Keratinocyte (primary cell): ENCODE results near the gene GLI3. TPM values are rescaled to one million over a fixed set of nuclear protein-coding genes. Genes with fewer than 3 reads are reported as not detected.

ENCODE experiments used
- DNase-seq: peaks from one replicate; pipeline ENCODE4 v3.0.0-alpha.2; 2011; ENCODE audit warnings: low read depth, missing footprints, low spot score
- FAIRE-seq: peaks from 2 replicates; lab custom pipeline; 2011; peaks lifted over from hg19 to GRCh38; lab: Jason Lieb, UNC
- H2AFZ ChIP-seq: 2 replicates; pipeline ENCODE4 v1.6.0; 2012; ENCODE audit warnings: low read length, control low read depth, inconsistent platforms; ENCODE audit not compliant: control insufficient read depth
- H3K27ac ChIP-seq: 2 replicates; pipeline ENCODE4 v1.5.1; 2011; ENCODE audit warnings: low read length; ENCODE audit not compliant: control insufficient read depth, insufficient read depth
- H3K27me3 ChIP-seq: 3 replicates; pipeline ENCODE4 v1.6.0; 2011; ENCODE audit warnings: low read length; ENCODE audit not compliant: control insufficient read depth, insufficient read depth; ENCODE audit errors: extremely low read depth
- H3K36me3 ChIP-seq, 2 experiments: 2 replicates in 1 of 2; 3 replicates in 1 of 2; pipeline ENCODE4 v1.5.1; 2011; ENCODE audit warnings: low read length in 2 of 2, mild to moderate bottlenecking in 1 of 2; ENCODE audit not compliant: control insufficient read depth in 2 of 2, insufficient read depth in 2 of 2; ENCODE audit errors: extremely low read depth in 1 of 2
- H3K4me1 ChIP-seq: 3 replicates; pipeline ENCODE4 v1.5.1; 2011; ENCODE audit warnings: low read length; ENCODE audit not compliant: control insufficient read depth, insufficient read depth; ENCODE audit errors: extremely low read depth
- H3K4me2 ChIP-seq: 3 replicates; pipeline ENCODE4 v1.6.0; 2011; ENCODE audit warnings: low read depth, low read length; ENCODE audit not compliant: control insufficient read depth, insufficient read depth; ENCODE audit errors: extremely low read depth
- H3K4me3 ChIP-seq, 3 experiments: fragments of 200-600 bp in 1 of 3; sonication (generic) in 1 of 3; 2 replicates in 2 of 3; 3 replicates in 1 of 3; pipeline ENCODE4 v1.5.1; 2011 to 2016; ENCODE audit warnings: low read length in 3 of 3, mild to moderate bottlenecking in 3 of 3, control low read depth in 2 of 3, inconsistent platforms in 1 of 3, low read depth in 1 of 3, mixed read lengths in 1 of 3, mixed run types in 1 of 3, moderate library complexity in 1 of 3; ENCODE audit not compliant: control insufficient read depth in 2 of 3, insufficient read depth in 2 of 3; ENCODE audit errors: extremely low read depth in 1 of 3
- H3K79me2 ChIP-seq: 2 replicates; pipeline ENCODE4 v1.6.0; 2012; ENCODE audit warnings: low read length; ENCODE audit not compliant: control insufficient read depth, insufficient read depth
- H3K9ac ChIP-seq: 3 replicates; pipeline ENCODE4 v1.6.0; 2011; ENCODE audit warnings: low read length; ENCODE audit not compliant: control insufficient read depth, insufficient read depth; ENCODE audit errors: extremely low read depth
- H3K9me1 ChIP-seq: 3 replicates; pipeline ENCODE4 v1.6.0; 2011; ENCODE audit warnings: low read length; ENCODE audit not compliant: control insufficient read depth, insufficient read depth; ENCODE audit errors: extremely low read depth
- H3K9me3 ChIP-seq: 2 replicates; pipeline ENCODE4 v1.5.1; 2012; ENCODE audit warnings: low read depth, low read length; ENCODE audit not compliant: control insufficient read depth
- H4K20me1 ChIP-seq: 3 replicates; pipeline ENCODE4 v1.6.0; 2011; ENCODE audit warnings: low read length; ENCODE audit not compliant: control insufficient read depth, insufficient read depth; ENCODE audit errors: extremely low read depth
- CTCF ChIP-seq, 3 experiments: IDR thresholded peaks in 1 of 3; conservative IDR thresholded peaks in 1 of 3; optimal IDR thresholded peaks in 1 of 3; 2 replicates in 2 of 3; 3 replicates in 1 of 3; pipeline versions ENCODE3 to v1.5.1; 2011; ENCODE audit warnings: low read length in 3 of 3, mild to moderate bottlenecking in 3 of 3, moderate library complexity in 2 of 3, control low read depth in 1 of 3, inconsistent platforms in 1 of 3; ENCODE audit not compliant: insufficient read depth in 2 of 3; ENCODE audit errors: extremely low read depth in 1 of 3
- EZH2 ChIP-seq: IDR thresholded peaks from one replicate; pipeline ENCODE4 v1.6.1; 2012; ENCODE audit warnings: inconsistent platforms, mild to moderate bottlenecking, low read length, moderate library complexity
- dilution Hi-C: fragments of 300-500 bp; cut with MboI; formaldehyde crosslinking; loops from one replicate; pipeline ENCODE4 v1.7.0; 2020; ENCODE audit warnings: low sequenced_read_pairs; ENCODE audit not compliant: extremely low pct_ligation_motif_present
- polyA plus RNA-seq, 5 experiments: library from polyadenylated mRNA; depleted of rRNA in 3 of 5; stranded (reverse) in 3 of 5; stranded (forward) in 1 of 5; unstranded in 1 of 5; fragments of >200 nt; gene quantifications; 1 replicate in 1 of 5; 2 replicates in 3 of 5; 3 replicates in 1 of 5; pipeline versions ENCODE4 v1.2.1 to v1.2.3, GENCODE V29; 2011 to 2012; ENCODE audit warnings: missing spikeins in 2 of 5, low read depth in 1 of 5, low replicate concordance in 1 of 5

Gene GLI3
- polyA plus RNA-seq, 1 donor (not counting 4 experiments of a cell fraction or from before 2014, with no cell fraction given) = 3.6 TPM

GRCh38 chr7:42232275-42232674 lies 4.7 kb downstream of the GLI3 start:
- Histone ChIP-seq H3K9ac (peak overlapping the region; percentile 47), H4K20me1 (no peaks in the 10 kb centered on the region), H3K27ac (peak overlapping the region; percentile 93), H3K9me1 (no peaks in the 10 kb centered on the region), H3K4me3 (peak overlapping the region in 2 of 3 experiments; percentile 46 to 49), H3K79me2 (peaks cover 34% of the 10 kb centered on the region), H3K9me3 (no peaks in the 10 kb centered on the region), H3K4me1 (peaks cover 57% of the 10 kb centered on the region), H3K27me3 (no peaks in the 10 kb centered on the region), H2AFZ (no peak overlapping the region), H3K4me2 (peak overlapping the region; percentile 95), H3K36me3 (no peaks in the 10 kb centered on the region)
- dilution Hi-C loops = no loop called here
- DNase-seq (no peak), FAIRE-seq (peak; percentile 99)
- TF ChIP-seq EZH2 (no peak), CTCF (optimal IDR thresholded peaks at IDR 0.05 in 1 of 3, IDR thresholded peaks at IDR 0.05 in 1 of 3, conservative IDR thresholded peaks at IDR 0.05 in 1 of 3; ENCODE audit: extremely low read depth in 1 of 3, insufficient read depth in 2 of 3, low read length in 3 of 3) (no peak)

GRCh38 chr7:42231043-42231787 lies 5.8 kb downstream of the GLI3 start:
- peaks cover 33% of the 10 kb centered on the region for H3K79me2 ChIP-seq
- no peak overlapping the region for H3K9ac ChIP-seq
- peak overlapping the region; percentile 95 for H3K4me2 ChIP-seq
- no peak for DNase-seq
- H4K20me1 ChIP-seq = no peaks in the 10 kb centered on the region
- dilution Hi-C loops = no loop called here
- FAIRE-seq = no peak
- no peak overlapping the region for H3K4me3 ChIP-seq
- H3K27me3 ChIP-seq = no peaks in the 10 kb centered on the region
- H3K4me1 ChIP-seq = peaks cover 65% of the 10 kb centered on the region
- H3K9me1 ChIP-seq = no peaks in the 10 kb centered on the region
- H2AFZ ChIP-seq = no peak overlapping the region
- H3K9me3 ChIP-seq = no peaks in the 10 kb centered on the region
- H3K27ac ChIP-seq = no peak overlapping the region
- TF ChIP-seq EZH2 = no peak
- TF ChIP-seq CTCF (optimal IDR thresholded peaks at IDR 0.05 in 1 of 3, IDR thresholded peaks at IDR 0.05 in 1 of 3, conservative IDR thresholded peaks at IDR 0.05 in 1 of 3; ENCODE audit: extremely low read depth in 1 of 3, insufficient read depth in 2 of 3, low read length in 3 of 3) = no peak
- no peaks in the 10 kb centered on the region for H3K36me3 ChIP-seq
